ENCODE results near the gene SLC12A5. TPM values are rescaled to one million over a fixed set of nuclear protein-coding genes. Genes with fewer than 3 reads are reported as not detected.

SLC12A5 gene
- total RNA-seq, 1 donor from 2014 or later: 0.77 TPM

DNA sequence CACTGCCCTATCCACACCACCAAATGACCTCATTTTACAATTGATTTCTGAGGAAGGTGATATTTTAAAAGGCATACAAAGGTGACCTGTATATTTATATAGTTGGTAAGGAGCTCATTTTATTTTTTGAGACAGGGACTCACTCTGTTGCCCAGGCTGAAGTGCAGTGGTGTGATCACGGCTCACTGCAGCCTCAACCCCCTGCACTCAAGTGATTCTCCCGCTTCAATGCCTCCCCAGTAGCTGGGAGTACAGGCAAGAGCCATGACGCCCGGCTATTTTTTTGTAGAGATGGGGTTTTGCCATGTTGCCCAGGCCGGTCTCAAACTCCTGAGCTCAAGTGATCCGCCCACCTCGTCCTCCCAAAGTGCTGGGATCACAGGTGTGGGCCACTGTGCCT is 47.8 kb downstream of the SLC12A5 start:
- Mint-ChIP-seq H3K36me3 (peaks cover 30% of the 10 kb centered on the region), H3K9me3 (no peaks in the 10 kb centered on the region), H3K27ac (no peak overlapping the region), H3K4me1 (peaks cover 14% of the 10 kb centered on the region), H3K27me3 (ENCODE audit: insufficient read depth, low read depth) (peaks cover 3% of the 10 kb centered on the region), H3K4me3 (no peak overlapping the region)
- H3K4me2 ChIP-seq: no peak overlapping the region
- H3K36me3 ChIP-seq: no peaks in the 10 kb centered on the region
- H4K20me1 ChIP-seq (ENCODE audit: low read depth): peaks cover 100% of the 10 kb centered on the region
- H2AFZ ChIP-seq (replicated peaks): no peak overlapping the region
- H3K9ac ChIP-seq: no peak overlapping the region
- no peaks in the 10 kb centered on the region for H3K27me3 ChIP-seq
- no peak overlapping the region for H3K4me3 ChIP-seq
- H3K79me2 ChIP-seq (ENCODE audit: low read depth): peaks cover 86% of the 10 kb centered on the region
- peaks cover 18% of the 10 kb centered on the region for H3K4me1 ChIP-seq
- no peak for DNase-seq (ENCODE audit: low spot score)
- peaks cover 7% of the 10 kb centered on the region for H3F3A ChIP-seq (ENCODE audit: low read depth)
- H3K9me3 ChIP-seq (ENCODE audit: low read depth): no peaks in the 10 kb centered on the region
- TF ChIP-seq, protein P1, sequence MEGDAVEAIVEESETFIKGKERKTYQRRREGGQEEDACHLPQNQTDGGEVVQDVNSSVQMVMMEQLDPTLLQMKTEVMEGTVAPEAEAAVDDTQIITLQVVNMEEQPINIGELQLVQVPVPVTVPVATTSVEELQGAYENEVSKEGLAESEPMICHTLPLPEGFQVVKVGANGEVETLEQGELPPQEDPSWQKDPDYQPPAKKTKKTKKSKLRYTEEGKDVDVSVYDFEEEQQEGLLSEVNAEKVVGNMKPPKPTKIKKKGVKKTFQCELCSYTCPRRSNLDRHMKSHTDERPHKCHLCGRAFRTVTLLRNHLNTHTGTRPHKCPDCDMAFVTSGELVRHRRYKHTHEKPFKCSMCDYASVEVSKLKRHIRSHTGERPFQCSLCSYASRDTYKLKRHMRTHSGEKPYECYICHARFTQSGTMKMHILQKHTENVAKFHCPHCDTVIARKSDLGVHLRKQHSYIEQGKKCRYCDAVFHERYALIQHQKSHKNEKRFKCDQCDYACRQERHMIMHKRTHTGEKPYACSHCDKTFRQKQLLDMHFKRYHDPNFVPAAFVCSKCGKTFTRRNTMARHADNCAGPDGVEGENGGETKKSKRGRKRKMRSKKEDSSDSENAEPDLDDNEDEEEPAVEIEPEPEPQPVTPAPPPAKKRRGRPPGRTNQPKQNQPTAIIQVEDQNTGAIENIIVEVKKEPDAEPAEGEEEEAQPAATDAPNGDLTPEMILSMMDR (IDR thresholded peaks at IDR 0.05): no peak
- no peak overlapping the region for H3K27ac ChIP-seq

- H4K20me1 ChIP-seq (ENCODE audit: low read depth): peaks cover 100% of the 10 kb centered on the region
- no peak overlapping the region for H3K27ac ChIP-seq
- Mint-ChIP-seq H3K4me1 (peaks cover 14% of the 10 kb centered on the region), H3K36me3 (peaks cover 30% of the 10 kb centered on the region), H3K9me3 (no peaks in the 10 kb centered on the region), H3K4me3 (no peak overlapping the region), H3K27me3 (ENCODE audit: insufficient read depth, low read depth) (peaks cover 3% of the 10 kb centered on the region), H3K27ac (no peak overlapping the region)
- no peaks in the 10 kb centered on the region for H3K9me3 ChIP-seq (ENCODE audit: low read depth)
- peaks cover 22% of the 10 kb centered on the region for H3K4me1 ChIP-seq
- H2AFZ ChIP-seq (replicated peaks): no peak overlapping the region
- H3K36me3 ChIP-seq: no peaks in the 10 kb centered on the region
- no peak for DNase-seq (ENCODE audit: low spot score)
- TF ChIP-seq, protein P1 (IDR thresholded peaks at IDR 0.05): no peak
- TF ChIP-seq EZH2 (IDR thresholded peaks at IDR 0.05) (no peak), EZH2phosphoT487 (IDR thresholded peaks at IDR 0.05) (no peak)
- H3K9ac ChIP-seq: no peak overlapping the region
- H3K4me2 ChIP-seq: no peak overlapping the region
- no peaks in the 10 kb centered on the region for H3K27me3 ChIP-seq
- H3K79me2 ChIP-seq (ENCODE audit: low read depth): peaks cover 87% of the 10 kb centered on the region
- H3F3A ChIP-seq (ENCODE audit: low read depth): peaks cover 7% of the 10 kb centered on the region
- no peak overlapping the region for H3K4me3 ChIP-seq
These were observed 48.8 kb downstream of the SLC12A5 start for GRCh38 chr20:46077642-46078305.

DNA sequence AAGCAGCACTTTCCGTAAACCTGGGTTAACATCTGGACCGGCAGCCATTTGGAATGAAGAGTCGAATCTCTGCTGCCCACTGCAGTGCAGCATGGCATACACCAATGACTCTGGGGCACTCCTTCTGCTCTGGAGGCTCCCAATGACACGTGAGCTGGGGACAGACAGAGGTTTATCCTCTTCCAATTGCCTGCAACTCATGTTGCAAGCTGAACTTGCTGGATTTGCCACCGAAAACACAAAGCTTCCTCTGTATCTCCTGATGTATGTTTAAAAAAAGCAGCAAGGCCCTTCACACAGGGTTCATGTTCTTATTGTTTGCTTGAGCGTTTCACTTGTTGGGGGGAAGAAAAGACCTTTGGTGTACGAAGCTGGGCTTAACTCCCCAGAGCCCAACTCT is 49.9 kb downstream of the SLC12A5 start:
- no peak for TF ChIP-seq EZH2 (IDR thresholded peaks at IDR 0.05)
- TF ChIP-seq, protein P1 (IDR thresholded peaks at IDR 0.05): no peak
- TF ChIP-seq EZH2phosphoT487 (IDR thresholded peaks at IDR 0.05): no peak
- no peak overlapping the region for H3K27ac Mint-ChIP-seq
- Histone ChIP-seq H2AFZ (replicated peaks) (no peak overlapping the region), H3K4me1 (peaks cover 21% of the 10 kb centered on the region), H3K27ac (no peak overlapping the region), H3K36me3 (no peaks in the 10 kb centered on the region), H4K20me1 (ENCODE audit: low read depth) (peaks cover 100% of the 10 kb centered on the region), H3K9ac (no peak overlapping the region), H3K4me2 (no peak overlapping the region), H3K79me2 (ENCODE audit: low read depth) (peaks cover 88% of the 10 kb centered on the region), H3K4me3 (no peak overlapping the region), H3K9me3 (ENCODE audit: low read depth) (no peaks in the 10 kb centered on the region), H3F3A (ENCODE audit: low read depth) (peaks cover 7% of the 10 kb centered on the region), H3K27me3 (no peaks in the 10 kb centered on the region)
- H3K27me3 Mint-ChIP-seq (ENCODE audit: insufficient read depth, low read depth): peaks cover 3% of the 10 kb centered on the region
- H3K4me1 Mint-ChIP-seq: peaks cover 12% of the 10 kb centered on the region
- peaks cover 27% of the 10 kb centered on the region for H3K36me3 Mint-ChIP-seq
- H3K4me3 Mint-ChIP-seq: no peak overlapping the region
- H3K9me3 Mint-ChIP-seq: no peaks in the 10 kb centered on the region
- DNase-seq (ENCODE audit: low spot score): peak; percentile 6

Data from neural progenitor cell (in vitro differentiated cells).